GM18520 (cell line): Measurements from ENCODE around the gene SPG11.
"Not testable (repeated sequence)": the region's sequence is repeated elsewhere in the genome, so short reads cannot be mapped to it uniquely, and the experiment has no call there.

Source experiments
- ATAC-seq: cut with Tn5 transposase; IDR thresholded peaks from one replicate; pipeline ENCODE4 v1.9.1; 2021; ENCODE audit not compliant: unreplicated experiment

The SPG11 gene

DNA sequence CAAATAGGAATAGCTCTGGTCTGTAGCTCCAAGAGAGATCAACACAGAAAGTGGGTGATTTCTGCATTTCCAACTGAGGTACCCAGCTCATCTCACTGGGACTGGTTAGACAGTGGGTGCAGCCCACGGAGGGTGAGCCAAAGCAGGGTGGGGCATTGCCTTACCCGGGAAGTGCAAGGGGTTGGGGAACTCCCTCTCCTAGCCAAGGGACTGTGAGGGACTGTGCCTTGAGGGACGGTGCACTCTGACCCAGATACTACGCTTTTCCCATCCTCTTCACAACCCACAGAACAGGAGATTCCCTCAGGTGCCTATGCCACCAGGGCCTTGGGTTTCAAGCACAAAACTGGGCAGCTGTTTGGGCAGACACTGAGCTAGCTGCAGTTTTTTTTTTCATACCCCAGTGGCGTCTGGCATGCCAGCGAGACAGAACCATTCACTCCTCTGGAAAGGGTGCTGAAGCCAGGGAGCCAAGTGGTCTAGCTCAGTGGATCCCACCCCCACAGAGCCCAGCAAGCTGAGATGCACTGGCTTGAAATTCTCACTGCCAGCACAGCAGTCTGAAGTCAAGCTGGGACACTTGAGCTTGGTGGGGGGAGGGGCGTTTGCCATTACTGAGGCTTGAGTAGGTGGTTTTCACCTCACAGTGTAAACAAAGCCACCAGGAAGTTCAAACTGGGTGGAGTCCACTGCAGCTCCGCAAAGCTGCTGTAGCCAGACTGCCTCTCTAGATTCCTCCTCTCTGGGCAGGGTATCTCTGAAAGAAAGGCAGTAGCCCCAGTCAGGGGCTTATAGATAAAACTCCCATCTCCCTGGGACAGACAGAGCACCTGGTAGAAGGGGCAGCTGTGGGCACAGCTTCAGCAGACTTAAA lies 19.6 kb upstream of the SPG11 start:
- not testable (repeated sequence) for ATAC-seq

DNA sequence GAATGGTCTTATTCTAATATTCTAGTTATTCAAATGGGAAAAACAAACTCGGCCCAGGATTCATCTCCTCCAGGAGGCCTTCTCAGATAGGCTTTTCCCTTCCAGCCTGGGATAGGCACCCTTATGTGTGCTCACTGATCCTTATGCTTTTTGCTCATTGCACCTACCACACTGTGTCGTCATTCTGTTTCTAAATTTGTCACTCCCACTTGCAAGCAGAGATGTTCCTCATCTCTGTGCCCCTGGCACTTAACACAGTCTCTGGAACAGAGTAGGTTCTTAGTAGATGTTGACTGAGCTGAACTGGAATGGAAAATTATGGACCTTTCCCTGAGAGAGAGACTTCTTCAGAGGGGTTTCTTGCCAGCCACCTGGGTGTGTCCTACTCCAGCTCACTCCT lies 18.7 kb upstream of the SPG11 start:
- no peak for ATAC-seq

DNA sequence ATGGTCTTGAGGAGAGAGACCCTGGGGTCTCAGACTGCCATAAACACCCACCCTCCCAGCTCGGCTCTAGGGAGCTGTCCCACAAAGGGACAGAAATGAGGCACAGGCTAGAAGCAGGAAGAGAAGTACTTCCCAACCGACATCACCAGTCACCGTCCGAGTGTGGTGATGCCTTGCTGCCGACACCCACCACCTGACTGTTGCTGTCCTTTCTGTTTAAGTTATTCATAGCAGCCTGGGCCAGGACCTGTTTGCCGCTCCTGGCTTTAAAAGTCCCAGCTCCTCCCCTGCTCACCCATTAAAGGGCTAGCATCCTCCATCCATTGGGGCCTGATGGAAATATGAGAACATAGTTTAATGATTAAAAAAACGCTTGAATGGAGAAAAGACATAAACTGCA lies 13.2 kb upstream of the SPG11 start:
- no peak for ATAC-seq

DNA sequence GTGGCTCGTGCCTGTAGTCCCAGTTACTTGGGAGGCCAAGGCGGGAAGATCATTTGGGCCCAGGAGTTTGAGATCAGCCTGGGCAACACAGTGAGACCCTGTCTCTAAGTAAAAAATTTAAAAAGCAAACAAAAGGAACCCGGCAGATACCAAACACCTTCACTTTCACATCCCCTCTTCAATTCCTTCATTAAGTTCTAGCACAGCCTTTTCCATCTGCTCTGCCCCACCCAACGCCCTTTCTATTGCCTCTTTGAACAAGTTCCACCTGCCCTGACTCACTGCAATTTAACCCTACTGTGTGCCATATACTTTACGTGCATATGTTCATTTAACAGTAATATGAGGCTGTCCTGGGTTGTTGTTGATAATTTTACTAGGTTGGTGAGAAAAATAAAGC lies 12.4 kb upstream of the SPG11 start:
- no peak for ATAC-seq

DNA sequence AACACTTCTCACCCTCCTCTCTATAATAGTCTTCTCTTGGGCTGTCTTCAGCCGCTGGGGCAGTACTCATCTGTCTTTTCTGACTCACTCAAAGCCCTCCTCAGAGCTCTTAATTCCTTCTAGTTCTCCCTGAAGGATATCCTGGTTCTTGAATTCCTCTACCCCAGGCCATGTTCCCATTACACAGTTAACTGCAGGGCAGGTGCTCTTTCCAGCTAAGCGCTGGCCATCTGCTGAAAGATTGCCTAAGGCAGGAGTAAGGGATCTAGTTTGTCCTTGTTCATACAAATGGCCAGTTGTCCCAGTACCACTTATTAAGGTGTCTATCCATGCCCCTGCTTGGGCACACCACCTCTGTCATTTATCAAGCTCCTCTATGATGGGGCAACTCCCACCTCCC lies 10.2 kb upstream of the SPG11 start:
- no peak for ATAC-seq

DNA sequence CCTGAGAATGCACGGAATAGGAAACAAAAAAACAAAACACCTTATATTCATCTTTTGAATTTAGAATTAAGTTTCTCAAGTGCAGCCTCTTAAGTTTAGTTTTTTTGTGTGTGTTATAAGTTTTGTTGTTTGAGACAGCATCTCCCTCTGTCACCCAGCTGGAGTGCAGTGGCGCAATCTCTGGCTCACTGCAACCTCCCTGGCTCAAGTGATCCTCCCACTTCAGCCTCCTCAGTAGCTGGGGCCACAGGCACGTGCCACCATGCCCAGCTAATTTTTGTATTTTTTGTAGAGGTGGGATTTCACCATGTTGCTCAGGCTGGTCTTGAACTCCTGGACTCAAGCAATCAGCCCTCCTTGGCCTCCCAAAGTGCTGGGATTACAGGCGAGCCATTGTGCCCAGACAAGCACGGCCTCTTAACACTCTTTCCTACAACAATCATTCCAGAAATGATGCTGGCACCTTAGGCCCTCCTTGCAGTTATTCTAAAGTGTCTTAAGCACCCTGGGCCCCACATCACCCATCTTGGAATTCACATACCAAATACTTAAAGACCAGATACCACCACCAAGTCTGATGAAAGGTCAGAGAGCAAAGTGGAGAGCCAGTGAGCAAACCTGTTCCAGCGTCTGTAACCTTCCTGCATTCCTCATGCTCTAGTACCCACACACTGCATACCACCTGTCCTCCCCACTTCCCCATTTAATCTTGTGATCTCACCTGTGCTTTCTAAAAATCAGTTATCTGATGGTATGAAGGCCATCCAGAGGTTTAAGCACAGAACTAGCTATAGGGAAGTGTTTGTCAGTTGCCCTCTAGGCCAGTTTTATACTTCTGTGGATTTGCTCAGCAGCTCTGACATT lies 6.9 kb upstream of the SPG11 start:
- no peak for ATAC-seq

DNA sequence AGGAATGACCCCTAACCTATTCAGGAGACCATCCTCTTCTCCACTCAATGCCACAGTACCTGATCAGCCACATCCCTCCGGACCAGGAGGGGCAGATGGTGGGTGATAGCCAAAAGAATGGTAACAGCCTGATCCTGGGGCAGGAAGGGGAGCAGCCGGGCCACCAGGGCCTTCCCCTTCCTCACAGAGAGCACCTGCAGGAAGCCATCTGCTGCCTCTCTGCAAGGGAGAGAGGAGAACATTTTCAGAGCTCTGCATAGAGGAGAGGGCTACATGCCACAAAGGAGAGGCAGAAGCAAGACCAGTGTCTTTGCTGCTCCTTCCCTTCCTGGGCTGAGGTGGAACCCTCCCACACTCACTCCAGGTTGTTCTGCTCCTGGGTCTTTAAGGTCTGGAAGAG lies 5.5 kb upstream of the SPG11 start:
- ATAC-seq, result no peak

DNA sequence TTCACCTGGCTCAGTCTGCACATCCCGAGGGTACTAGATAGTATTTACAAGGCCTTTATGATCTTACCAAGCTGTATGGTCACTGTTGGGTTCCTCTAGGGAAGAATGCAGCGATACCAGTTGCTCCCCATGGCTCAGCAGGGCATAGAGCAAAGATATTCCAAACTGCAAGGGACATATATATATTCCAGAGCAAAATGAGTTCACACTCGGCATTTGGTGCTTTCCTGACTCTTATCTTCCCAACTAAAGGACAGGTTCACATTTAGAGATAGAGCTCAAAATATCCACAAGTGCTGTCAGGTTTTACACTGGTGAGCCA lies 3.5 kb upstream of the SPG11 start:
- no peak for ATAC-seq

DNA sequence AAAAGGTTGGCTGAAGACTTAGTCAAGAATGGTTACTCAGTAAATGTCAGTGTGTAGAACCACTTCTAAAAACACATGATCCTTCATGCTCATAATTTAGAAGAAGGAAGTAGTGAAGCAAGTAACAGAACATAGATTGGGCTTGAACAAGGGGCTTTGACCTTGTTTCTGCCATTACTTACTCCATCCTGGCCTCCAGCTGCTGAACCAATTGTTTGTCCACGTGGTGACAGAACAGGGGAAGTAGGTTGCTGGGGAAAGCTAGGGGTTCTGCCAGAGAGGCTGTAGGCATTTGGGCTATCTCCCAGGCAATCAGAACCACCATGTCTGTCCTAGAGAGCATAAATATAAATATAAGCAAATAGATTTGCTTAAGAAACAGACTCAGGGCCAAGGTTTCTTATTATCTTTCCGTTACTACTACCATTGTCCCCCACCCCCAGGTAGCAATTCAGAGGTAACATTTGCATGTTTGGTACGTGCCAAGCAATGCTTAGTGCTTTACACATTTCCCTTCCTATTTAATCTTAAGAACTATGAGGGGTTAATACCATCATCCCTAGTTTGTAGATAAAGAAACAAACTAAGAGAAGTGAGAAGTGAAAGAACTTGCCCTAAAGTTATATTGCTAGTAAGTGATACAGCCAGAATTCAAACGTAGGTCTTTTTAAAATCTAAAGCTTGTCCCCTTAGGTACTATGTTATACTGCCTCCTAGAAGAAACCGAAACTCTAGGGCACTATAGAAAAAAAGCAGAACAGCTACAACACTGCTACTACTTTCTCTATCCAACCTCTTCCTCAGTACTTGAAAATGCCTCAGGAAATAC lies 3.0 kb upstream of the SPG11 start:
- ATAC-seq, result no peak

DNA sequence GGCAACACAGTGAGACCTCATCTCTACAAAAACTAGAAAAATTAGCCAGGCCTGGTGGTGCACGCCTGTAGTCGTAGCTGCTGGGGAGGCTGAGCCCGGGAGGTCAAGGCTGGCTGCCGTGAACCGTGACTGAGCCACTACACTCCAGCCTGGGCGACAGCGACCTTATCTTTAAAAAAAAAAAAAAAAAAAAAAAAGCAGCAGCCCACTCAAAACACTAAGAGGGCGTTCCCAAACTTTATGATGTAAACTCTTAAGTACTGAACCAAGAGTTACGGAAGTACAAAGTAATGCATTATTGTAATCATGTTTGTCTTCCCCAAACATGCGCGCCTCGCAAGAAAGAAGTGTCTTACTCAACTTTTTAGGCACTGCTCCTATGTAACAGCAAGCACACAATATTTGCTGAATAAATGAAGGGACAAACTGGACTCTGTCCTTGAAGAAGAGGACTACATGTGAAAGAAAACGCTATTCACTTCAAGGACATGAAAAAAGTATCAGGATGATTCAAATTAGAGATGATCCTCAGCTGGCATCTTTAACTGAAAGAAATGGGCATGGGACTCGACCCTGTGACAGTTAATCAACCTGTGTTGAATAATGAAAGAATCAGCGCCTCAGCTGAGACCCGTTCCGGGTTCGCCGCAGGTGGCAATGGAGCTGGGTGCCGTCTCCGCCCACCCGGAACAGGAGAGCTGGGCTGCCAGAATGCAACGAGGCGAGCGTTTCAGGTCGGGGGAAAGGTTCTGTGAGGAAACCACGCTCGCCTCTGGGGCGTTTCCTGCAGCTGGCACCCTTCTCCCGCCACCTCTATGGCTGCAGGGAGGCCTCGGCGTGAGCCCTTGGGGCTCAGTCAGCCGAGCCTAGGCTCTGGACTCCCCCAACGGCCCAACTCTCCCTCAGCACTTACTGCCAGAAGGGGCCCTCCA lies 718 bp downstream of the SPG11 start:
- ATAC-seq, result peak; percentile 28

DNA sequence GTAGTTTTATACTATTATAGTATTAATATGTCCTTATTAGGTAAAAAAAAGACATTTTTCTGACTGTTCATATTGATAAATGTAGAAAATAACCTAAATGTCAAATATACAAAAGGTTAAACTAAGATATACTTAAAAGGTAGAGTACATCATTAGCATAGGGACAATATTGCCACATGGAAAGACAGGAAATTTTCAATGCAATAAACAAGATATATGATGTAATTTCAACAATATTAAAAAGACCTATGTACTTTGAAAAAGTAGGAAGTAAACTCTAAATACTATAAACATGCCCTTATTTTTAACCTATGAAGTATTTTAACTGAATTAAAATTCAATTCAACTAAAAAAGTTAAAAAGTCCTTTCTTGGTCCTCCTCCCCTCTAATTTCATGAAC lies 1.9 kb downstream of the SPG11 start:
- no peak for ATAC-seq

DNA sequence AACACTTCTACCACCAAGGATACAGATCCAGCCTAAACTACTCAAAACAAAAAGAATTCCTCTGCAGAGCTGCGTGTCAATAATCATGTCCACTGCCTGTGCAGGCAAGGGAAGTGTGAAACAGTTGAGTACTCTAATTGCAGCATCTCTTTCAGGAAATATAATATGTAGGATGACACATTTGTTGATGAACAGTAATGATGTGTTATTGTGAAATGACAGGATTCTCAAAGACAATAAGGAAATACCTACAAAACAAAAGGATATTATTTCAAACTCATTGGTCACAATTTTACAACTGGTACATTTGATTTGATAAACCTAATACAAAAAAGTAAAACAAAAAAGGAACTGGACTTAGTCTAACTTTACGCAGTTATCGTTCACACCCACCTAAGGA lies 4.4 kb downstream of the SPG11 start:
- no peak for ATAC-seq

DNA sequence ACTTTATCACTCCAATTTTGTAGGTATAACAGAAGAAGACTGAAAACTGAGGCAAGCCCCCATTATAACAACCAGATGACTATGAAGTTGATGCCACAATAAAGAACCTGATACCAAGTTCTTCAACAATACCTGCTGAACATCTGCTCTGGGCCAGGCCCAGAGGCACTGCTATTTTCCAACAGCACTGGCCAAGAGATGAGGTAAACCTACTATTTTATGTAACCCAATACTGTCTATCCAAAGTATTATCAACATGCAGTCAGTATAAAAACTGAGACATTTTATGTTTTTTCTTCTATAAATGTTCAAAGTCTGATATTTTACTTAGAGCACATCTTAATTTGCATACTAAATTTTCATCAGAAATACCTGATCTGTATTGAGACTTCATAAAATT lies 6.1 kb downstream of the SPG11 start:
- no peak for ATAC-seq

DNA sequence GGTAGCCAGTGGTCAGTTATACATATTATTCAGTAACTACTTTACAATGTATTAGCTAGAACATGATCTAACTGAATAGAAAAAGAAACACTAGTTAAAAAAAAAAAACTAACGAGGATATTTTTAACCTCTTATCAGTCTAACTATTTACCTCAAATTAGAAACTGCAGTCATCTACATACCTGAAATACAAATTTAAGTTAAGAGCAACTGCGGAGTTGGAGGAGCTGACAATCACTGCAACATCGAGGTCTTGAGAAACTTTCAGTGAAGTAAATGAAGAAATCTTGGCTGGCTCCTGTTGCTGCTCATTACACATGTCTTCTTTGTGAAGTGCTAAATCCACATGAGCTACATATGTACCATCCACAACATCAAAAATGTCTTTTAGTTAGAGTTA lies 6.5 kb downstream of the SPG11 start:
- ATAC-seq, result no peak

DNA sequence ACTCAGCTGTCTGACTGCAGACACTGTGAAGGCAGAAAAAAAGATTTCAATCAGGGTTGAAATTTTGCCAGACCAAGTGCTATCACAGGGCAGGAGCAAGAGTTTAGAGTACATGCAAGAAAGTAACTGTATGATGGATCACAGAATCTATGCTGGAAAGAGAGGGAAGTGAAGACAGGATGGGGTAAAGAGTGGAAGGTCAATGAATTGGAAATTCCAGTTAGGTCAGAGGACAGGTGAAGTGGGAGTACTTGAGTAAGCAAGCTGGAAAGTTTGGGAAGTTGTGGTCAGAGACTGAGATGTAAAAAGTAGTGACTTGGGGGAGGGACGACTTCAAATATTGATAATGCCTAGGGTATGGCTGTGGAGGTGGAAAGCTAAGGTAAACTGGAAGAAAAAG lies 7.2 kb downstream of the SPG11 start:
- ATAC-seq, result no peak

DNA sequence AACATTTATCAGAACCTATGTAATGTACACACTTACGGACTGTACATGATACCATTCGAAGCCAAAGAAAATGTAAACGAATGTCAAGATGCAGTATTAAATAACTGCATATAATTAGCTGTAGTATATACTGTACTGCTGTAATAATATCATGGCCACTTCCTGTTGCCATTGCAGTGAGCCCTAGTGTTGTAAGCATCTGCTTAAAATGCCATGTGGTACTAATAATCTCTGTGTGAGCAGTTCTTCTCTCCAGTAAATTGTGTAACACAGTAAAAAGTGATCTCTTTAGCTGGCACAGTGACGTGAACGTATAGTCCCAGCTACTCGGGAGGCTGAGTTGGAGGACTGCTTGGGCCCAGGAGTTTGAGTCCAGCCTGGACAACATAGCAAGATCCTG lies 8.6 kb downstream of the SPG11 start:
- no peak for ATAC-seq

DNA sequence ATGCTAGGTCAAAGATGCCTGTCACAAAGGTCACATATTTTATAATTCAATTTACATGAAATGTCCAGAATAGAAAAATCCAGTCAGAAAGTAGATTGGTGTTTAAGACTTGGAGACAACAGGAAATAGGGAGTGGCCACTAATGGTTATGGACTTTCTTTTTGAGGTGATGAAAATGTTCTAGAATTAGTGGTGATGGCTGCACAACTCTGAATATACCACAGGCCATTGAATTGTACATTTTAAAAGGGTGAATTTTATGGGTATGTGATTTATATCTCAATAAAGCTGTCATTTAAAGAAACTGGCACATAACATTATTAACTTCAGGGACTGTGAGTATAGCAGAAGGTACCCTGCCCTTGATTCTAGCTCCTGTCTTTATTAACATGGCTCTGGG lies 15.8 kb downstream of the SPG11 start:
- ATAC-seq, result no peak

DNA sequence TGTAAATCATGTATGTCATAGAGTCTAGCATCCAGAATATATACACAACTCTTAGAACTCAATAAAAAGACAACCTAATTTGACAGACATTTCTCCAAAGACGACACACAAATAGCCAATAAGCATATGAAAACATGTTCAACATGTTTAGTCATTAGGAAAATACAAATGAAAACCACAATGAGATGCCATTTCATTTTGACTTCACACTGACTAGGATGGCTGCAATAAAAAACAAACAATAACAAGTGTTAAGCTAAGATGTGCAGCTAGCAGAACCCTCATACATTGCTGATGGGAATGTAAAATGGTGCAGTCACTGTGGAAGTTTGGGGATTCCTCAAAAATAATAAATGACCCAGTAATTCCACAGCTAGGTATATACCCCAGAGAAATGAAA lies 16.4 kb downstream of the SPG11 start:
- ATAC-seq, result no peak

DNA sequence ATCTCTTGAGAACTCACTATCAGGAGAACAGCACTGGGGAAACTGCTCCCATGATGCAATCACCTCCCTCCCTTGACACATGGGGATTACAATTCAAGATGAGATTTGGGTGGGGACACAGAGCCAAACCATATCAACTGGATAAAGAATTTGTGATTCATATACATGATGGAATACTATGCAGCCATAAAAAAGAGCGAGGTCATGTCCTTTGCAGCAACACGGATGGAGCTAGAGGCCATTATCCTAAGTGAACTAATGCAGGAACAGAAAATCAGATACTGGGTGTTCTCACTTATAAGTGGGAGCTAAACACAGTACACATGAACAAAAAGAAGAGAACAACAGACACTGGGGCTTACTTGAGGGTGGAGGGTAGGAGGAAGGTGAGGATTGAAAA lies 17.0 kb downstream of the SPG11 start:
- no peak for ATAC-seq

DNA sequence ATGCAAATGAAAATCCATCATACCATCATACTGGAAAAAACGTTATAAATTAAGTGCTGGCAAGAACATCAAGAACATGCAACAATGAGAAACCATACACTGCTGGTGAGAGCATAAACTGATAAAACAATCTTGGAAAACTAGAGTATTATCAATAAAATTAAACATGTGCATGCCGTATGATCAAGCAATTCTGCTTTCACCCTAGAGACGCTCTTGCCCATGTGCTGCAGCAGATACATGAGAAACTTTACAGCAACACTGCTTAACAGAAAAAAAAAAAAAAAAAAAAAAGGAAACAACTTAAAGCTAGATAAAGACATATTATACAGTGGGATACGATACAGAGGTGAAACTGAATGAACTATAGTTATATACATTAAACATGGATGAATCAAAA lies 21.8 kb downstream of the SPG11 start:
- no peak for ATAC-seq

DNA sequence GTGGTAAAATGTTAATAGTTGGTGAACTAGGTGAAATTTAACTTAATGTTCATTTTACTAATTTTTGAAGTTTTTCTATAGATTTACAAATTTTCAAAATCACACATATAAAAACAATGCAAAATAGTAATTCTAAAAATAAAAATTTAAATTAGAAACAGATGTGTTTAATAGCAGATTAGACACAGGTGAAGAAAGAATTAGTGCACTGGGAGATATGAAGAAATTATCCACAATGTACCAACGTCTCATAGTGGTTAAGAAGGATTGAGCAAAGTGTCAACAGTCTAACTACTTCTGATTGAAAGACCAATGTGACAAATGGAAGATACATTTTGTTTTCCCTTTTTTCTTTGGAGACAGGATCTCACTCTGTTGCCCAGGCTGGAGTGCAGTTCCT lies 26.5 kb downstream of the SPG11 start:
- ATAC-seq, result no peak
